OCI-LY1 (cell line): ENCODE data around the gene LPA.
A peak's percentile ranks its signal among the peaks of the same experiment; 100 is the strongest.
"Not testable (repeated sequence)": the region's sequence is repeated elsewhere in the genome, so short reads cannot be mapped to it uniquely, and the experiment has no call there.

ENCODE experiments used
- H2AFZ ChIP-seq: fragments of 200-600 bp; sonication (generic), shearing (Covaris generic); 2 replicates; pipeline ENCODE4 v1.6.0; 2014; ENCODE audit warnings: antibody characterized with exemption, mild to moderate bottlenecking, low read length
- H3F3A ChIP-seq: fragments of 200-600 bp; sonication (generic), shearing (Covaris generic); 2 replicates; pipeline ENCODE4 v1.6.0; 2014; ENCODE audit warnings: mild to moderate bottlenecking, antibody characterized with exemption, low read length, moderate library complexity; ENCODE audit not compliant: insufficient read depth
- H3K27ac ChIP-seq: fragments of 200-600 bp; sonication (generic); 2 replicates; pipeline ENCODE4 v1.5.1; 2014; ENCODE audit warnings: low read length, mixed run types, mild to moderate bottlenecking, low read depth; ENCODE audit not compliant: poor library complexity, severe bottlenecking
- H3K27me3 ChIP-seq: fragments of 200-600 bp; sonication (generic); 2 replicates; pipeline ENCODE4 v1.6.0; 2014; ENCODE audit warnings: antibody characterized with exemption, mild to moderate bottlenecking, low read length, moderate library complexity; ENCODE audit not compliant: insufficient read depth
- H3K36me3 ChIP-seq: fragments of 200-600 bp; sonication (generic); 2 replicates; pipeline ENCODE4 v1.6.1; 2014; ENCODE audit warnings: mild to moderate bottlenecking, antibody characterized with exemption, low read length, moderate library complexity, mixed read lengths; ENCODE audit not compliant: insufficient read depth
- H3K4me1 ChIP-seq: fragments of 200-600 bp; sonication (generic); 2 replicates; pipeline ENCODE4 v1.5.1; 2014; ENCODE audit warnings: mild to moderate bottlenecking, low read length, moderate library complexity; ENCODE audit not compliant: insufficient read depth, severe bottlenecking
- H3K4me2 ChIP-seq: fragments of 200-600 bp; sonication (generic), shearing (Covaris generic); 2 replicates; pipeline ENCODE4 v1.6.1; 2014; ENCODE audit warnings: low read length
- H3K4me3 ChIP-seq: fragments of 200-600 bp; sonication (generic); 2 replicates; pipeline ENCODE4 v1.5.1; 2014; ENCODE audit warnings: low read length, low read depth, mild to moderate bottlenecking, mixed read lengths; ENCODE audit not compliant: poor library complexity, severe bottlenecking
- H3K79me2 ChIP-seq: fragments of 200-600 bp; shearing (Covaris generic); 2 replicates; pipeline ENCODE4 v1.6.1; 2016; ENCODE audit warnings: mixed run types, low read length, mixed read lengths; ENCODE audit not compliant: insufficient read depth
- H3K9ac ChIP-seq: fragments of 200-600 bp; sonication (generic), shearing (Covaris generic); 2 replicates; pipeline ENCODE4 v1.6.1; 2014; ENCODE audit warnings: mild to moderate bottlenecking, low read length, mixed read lengths
- H3K9me2 ChIP-seq: fragments of 200-600 bp; sonication (generic), shearing (Covaris generic); 2 replicates; pipeline ENCODE4 v1.6.1; 2014; ENCODE audit warnings: low read depth, mild to moderate bottlenecking, low read length, mixed read lengths
- H3K9me3 ChIP-seq: fragments of 200-600 bp; shearing (Covaris generic); 2 replicates; pipeline ENCODE4 v1.6.1; 2014; ENCODE audit warnings: low read length, mixed read lengths
- H4K20me1 ChIP-seq: fragments of 200-600 bp; sonication (generic), shearing (Covaris generic); 2 replicates; pipeline ENCODE4 v1.6.0; 2016; ENCODE audit warnings: mild to moderate bottlenecking, low read length; ENCODE audit not compliant: insufficient read depth
- EZH2 ChIP-seq: fragments of 200-600 bp; sonication (generic), shearing (Covaris generic); IDR thresholded peaks from 2 replicates; pipeline ENCODE4 v1.8.0; 2017; ENCODE audit warnings: borderline replicate concordance, mixed run types, mild to moderate bottlenecking, antibody characterized with exemption, low read length, moderate library complexity, mixed read lengths
- TF ChIP-seq, protein P1 (sequence below): fragments of 200-600 bp; sonication (generic), shearing (Covaris generic); IDR thresholded peaks from 2 replicates; pipeline ENCODE4 v1.5.1; 2017; ENCODE audit warnings: mild to moderate bottlenecking, antibody characterized with exemption, low read length, moderate library complexity, mixed read lengths

The LPA gene

GRCh38 chr6:160697826-160698225 is 33.8 kb upstream of the LPA start:
- Histone ChIP-seq H3K4me2 (no peak overlapping the region), H3K27ac (no peak overlapping the region), H3K27me3 (no peaks in the 10 kb centered on the region), H2AFZ (no peak overlapping the region), H3K9me2 (no peaks in the 10 kb centered on the region), H3K4me1 (no peaks in the 10 kb centered on the region), H3K79me2 (no peaks in the 10 kb centered on the region), H3K36me3 (no peaks in the 10 kb centered on the region), H4K20me1 (no peaks in the 10 kb centered on the region), H3K4me3 (no peak overlapping the region), H3K9me3 (no peaks in the 10 kb centered on the region), H3F3A (no peaks in the 10 kb centered on the region), H3K9ac (no peak overlapping the region)
- TF ChIP-seq, protein P1, sequence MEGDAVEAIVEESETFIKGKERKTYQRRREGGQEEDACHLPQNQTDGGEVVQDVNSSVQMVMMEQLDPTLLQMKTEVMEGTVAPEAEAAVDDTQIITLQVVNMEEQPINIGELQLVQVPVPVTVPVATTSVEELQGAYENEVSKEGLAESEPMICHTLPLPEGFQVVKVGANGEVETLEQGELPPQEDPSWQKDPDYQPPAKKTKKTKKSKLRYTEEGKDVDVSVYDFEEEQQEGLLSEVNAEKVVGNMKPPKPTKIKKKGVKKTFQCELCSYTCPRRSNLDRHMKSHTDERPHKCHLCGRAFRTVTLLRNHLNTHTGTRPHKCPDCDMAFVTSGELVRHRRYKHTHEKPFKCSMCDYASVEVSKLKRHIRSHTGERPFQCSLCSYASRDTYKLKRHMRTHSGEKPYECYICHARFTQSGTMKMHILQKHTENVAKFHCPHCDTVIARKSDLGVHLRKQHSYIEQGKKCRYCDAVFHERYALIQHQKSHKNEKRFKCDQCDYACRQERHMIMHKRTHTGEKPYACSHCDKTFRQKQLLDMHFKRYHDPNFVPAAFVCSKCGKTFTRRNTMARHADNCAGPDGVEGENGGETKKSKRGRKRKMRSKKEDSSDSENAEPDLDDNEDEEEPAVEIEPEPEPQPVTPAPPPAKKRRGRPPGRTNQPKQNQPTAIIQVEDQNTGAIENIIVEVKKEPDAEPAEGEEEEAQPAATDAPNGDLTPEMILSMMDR = no peak
- no peak for TF ChIP-seq EZH2

GRCh38 chr6:160696884-160697283 is 32.8 kb upstream of the LPA start:
- H3F3A ChIP-seq, H3K4me2 ChIP-seq, H3K79me2 ChIP-seq, H3K9me2 ChIP-seq, H3K9ac ChIP-seq, H4K20me1 ChIP-seq, H3K27ac ChIP-seq, H3K4me3 ChIP-seq, H2AFZ ChIP-seq, H3K36me3 ChIP-seq, H3K27me3 ChIP-seq, H3K4me1 ChIP-seq, H3K9me3 ChIP-seq: not testable (repeated sequence)

- H4K20me1 ChIP-seq, H3K27me3 ChIP-seq, H3K9me3 ChIP-seq, H3F3A ChIP-seq, H2AFZ ChIP-seq, H3K9me2 ChIP-seq, H3K36me3 ChIP-seq, H3K4me3 ChIP-seq, H3K9ac ChIP-seq, H3K27ac ChIP-seq, H3K4me1 ChIP-seq, H3K79me2 ChIP-seq, H3K4me2 ChIP-seq: not testable (repeated sequence)
Observed at GRCh38 chr6:160695622-160696021, 31.5 kb upstream of the LPA start.

DNA sequence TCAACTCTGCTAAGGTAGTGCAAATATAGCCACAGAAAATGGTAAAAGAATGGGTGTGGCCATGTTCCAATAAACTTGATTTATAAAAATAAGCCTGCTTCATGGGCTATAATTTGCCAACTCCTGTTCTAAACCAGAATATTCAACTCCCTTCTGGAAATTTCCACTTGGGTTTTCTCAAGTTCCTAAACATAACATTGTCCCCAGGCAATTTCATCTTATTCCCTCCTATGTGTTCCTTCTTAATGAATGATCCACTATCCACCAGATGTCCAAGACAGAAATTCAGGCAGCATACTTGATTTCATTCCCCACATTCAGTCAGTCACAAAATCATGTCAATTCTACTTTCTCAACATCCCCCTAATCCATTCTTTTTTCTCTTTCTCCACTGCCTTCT is 30.9 kb upstream of the LPA start:
- H2AFZ ChIP-seq, H3K79me2 ChIP-seq, H3K9ac ChIP-seq, H3K9me3 ChIP-seq, H3K4me3 ChIP-seq, H3K27ac ChIP-seq, H3K27me3 ChIP-seq, H3K36me3 ChIP-seq, H3K9me2 ChIP-seq, H3K4me1 ChIP-seq, H3K4me2 ChIP-seq, H3F3A ChIP-seq, H4K20me1 ChIP-seq: not testable (repeated sequence)

GRCh38 chr6:160692369-160692959 is 28.4 kb upstream of the LPA start:
- Histone ChIP-seq H3F3A (no peaks in the 10 kb centered on the region), H3K27me3 (no peaks in the 10 kb centered on the region), H3K9me3 (no peaks in the 10 kb centered on the region), H3K4me2 (no peak overlapping the region), H4K20me1 (no peaks in the 10 kb centered on the region), H2AFZ (no peak overlapping the region), H3K4me3 (no peak overlapping the region), H3K27ac (no peak overlapping the region), H3K36me3 (no peaks in the 10 kb centered on the region), H3K4me1 (no peaks in the 10 kb centered on the region), H3K9ac (no peak overlapping the region), H3K79me2 (no peaks in the 10 kb centered on the region), H3K9me2 (no peaks in the 10 kb centered on the region)
- TF ChIP-seq EZH2 = no peak
- TF ChIP-seq, protein P1 = peak; percentile 36; the same call in 1 of the 2 replicates
